Measurements from ENCODE around the gene MALL.
"Not testable (repeated sequence)": the region's sequence is repeated elsewhere in the genome, so short reads cannot be mapped to it uniquely, and the experiment has no call there.

- TF ChIP-seq POLR2AphosphoS5 (IDR thresholded peaks at IDR 0.05; ENCODE audit: borderline replicate concordance, low read depth, low read length); EZH2 (IDR thresholded peaks at IDR 0.05); FOXP2 (optimal IDR thresholded peaks at IDR 0.05; ENCODE audit: control extremely low read depth, extremely low read length, insufficient read depth): not testable (repeated sequence)
Measured at GRCh38 chr2:110154188-110154587, 38.6 kb upstream of the MALL start.
